ENCODE data around the gene APOL2. TPM values are rescaled to one million over a fixed set of nuclear protein-coding genes. Genes with fewer than 3 reads are reported as not detected.
"Not testable (repeated sequence)": the region's sequence is repeated elsewhere in the genome, so short reads cannot be mapped to it uniquely, and the experiment has no call there.

The APOL2 gene
- total RNA-seq, 4 donors from 2014 or later = 14.6 to 44.5 (median 23.5) TPM

DNA sequence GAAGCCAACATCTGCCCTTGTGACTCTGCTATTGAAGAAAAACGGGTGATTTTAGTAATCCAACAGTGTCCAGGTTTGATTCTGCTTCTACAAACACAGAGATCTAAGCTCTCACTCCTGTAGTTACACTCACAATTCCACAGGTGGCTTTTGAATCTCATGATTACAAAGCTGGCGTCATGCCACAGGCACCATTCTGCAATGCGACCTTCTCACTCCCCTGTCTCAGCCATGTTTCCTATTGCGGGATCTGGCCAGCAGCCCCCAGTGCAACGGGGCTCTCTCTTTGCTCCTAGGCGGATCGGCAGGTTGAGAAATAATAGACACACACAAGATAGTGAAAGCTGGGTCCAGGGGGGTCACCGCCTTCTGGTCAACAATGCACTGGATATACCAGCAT is 36.4 kb downstream of the APOL2 start:
- TF ChIP-seq, protein P1, sequence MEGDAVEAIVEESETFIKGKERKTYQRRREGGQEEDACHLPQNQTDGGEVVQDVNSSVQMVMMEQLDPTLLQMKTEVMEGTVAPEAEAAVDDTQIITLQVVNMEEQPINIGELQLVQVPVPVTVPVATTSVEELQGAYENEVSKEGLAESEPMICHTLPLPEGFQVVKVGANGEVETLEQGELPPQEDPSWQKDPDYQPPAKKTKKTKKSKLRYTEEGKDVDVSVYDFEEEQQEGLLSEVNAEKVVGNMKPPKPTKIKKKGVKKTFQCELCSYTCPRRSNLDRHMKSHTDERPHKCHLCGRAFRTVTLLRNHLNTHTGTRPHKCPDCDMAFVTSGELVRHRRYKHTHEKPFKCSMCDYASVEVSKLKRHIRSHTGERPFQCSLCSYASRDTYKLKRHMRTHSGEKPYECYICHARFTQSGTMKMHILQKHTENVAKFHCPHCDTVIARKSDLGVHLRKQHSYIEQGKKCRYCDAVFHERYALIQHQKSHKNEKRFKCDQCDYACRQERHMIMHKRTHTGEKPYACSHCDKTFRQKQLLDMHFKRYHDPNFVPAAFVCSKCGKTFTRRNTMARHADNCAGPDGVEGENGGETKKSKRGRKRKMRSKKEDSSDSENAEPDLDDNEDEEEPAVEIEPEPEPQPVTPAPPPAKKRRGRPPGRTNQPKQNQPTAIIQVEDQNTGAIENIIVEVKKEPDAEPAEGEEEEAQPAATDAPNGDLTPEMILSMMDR (IDR thresholded peaks at IDR 0.05) = peak in 2 of 6 experiments; percentile 16 to 31
- H3K4me3 ChIP-seq = peak overlapping the region in 2 of 4 donors; percentile 7 to 52
- intact Hi-C loops (cut with DNase I); H3K27me3 ChIP-seq; H3K9me3 ChIP-seq; H3K36me3 ChIP-seq; DNase-seq: not testable (repeated sequence)
- H3K27ac ChIP-seq = peak overlapping the region in 3 of 4 donors; percentile 63 to 78 (median 64)
- WGBS, 2 donors = 10 to 22% methylated on average over 5 to 7 of the region's 8 CpGs
- H3K4me1 ChIP-seq = peaks cover 8 to 63% (median 9%) of the 10 kb centered on the region in 3 donors

DNA sequence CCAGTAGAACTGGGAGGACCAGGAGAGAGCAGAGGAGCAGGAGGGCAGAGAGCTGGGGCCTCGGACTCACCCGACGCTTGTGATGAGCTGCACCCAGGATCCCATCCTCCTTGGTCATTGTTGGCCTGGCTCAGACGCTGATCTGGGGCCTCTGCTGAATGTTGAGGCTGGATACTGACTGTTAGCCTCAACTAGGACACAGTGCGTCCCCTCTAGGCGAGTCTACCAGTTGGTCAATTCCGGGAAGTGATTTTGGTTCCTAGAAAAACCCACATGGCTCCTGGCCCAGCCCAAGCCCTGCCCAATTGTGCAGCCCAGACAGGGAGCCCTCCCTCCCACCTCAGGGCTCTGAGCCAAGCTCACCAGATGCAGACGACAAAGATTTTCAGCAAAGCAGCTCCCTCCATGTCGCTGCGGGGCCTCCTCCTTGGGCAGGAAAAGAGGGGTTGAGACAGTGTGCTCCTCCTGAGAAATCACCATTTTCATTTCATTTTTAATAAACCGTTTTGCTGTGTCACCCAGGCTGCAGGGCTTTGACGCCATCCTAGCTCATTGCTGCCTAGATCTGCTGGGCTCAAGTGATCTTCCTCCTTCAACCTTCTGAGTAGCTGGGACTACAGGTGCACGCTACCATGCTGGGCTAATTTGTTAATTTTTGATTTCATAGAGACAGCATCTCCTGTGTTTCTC is 37.6 kb downstream of the APOL2 start, which contains the start of gene APOL4:
Gene APOL4 (minus strand): TSS at position 180 of the 690 bp plus-strand sequence. CDS start 75 bp downstream, at position 105.
- 28 to 32% methylated on average over 3 to 6 of the region's 13 CpGs for WGBS, 2 donors
- intact Hi-C loops (cut with DNase I) = no loop called here
- peak within 1 kb of the TSS; percentile 52 to 78 (median 64) for H3K27ac ChIP-seq

DNA sequence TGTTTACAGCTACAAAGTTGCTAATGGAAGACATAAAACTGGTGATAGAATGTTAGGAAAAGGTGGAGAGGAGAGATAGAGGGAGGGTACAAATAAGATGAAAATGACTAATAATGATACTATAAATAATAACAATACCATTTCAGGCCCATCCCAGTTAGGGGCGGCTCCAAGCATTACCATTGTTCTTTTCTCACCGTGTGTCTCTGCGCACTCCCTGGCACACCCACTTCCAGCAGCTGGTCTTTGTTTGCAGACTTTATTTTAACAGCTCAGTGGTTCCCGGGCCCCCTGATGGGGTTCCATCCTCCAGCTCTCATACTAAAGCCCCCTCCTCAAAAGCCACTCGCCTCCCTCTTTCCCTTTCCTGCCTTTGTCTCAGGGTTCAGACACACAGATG is 38.3 kb downstream of the APOL2 start:
- WGBS, 2 donors = no CpG with 5 or more reads among the region's 5 CpGs

More for the DNA sequence above, 37.6 kb downstream of the APOL2 start, which contains the start of gene APOL4:
- H3K36me3 ChIP-seq = no peaks in the 10 kb centered on the region
- no peaks in the 10 kb centered on the region for H3K27me3 ChIP-seq
- no peaks in the 10 kb centered on the region for H3K9me3 ChIP-seq
- no peak for DNase-seq
- no peak within 1 kb of the TSS for H3K4me3 ChIP-seq
- H3K4me1 ChIP-seq = peaks cover 9 to 71% (median 18%) of the 10 kb centered on the region in 3 donors
- no peak for TF ChIP-seq POLR2A (IDR thresholded peaks at IDR 0.05)
- TF ChIP-seq, protein P1 (IDR thresholded peaks at IDR 0.05) = no peak

DNA sequence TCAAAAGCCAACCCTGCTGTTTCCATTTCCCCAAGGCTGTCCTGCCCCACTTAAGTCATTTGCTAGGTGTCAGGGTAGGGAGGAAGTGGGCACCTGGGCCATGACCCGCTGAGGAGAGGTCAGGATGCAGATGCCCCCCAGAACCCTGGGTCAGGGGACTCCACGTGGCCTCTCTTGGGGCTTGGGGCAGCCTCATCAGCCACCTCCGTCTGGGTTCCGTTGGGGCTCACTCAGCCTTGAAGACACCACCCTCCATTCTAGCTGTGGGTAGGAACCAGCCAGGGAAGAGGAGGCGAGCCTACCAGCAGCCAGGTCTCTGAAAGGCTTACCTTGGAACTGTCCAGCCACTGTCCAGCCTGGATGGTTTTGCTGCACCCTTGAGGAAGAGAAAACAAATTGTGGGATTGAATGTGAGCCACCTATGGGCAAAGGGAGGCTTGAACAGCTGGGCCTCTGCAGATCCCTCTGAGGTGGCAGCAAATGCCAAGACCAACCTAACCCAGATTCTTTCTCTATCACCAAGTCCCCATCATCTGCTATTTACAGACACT is 40.3 kb downstream of the APOL2 start:
- H3K27me3 ChIP-seq = no peaks in the 10 kb centered on the region
- no peak overlapping the region for H3K27ac ChIP-seq
- TF ChIP-seq, protein P1 (IDR thresholded peaks at IDR 0.05) = no peak
- no peak for TF ChIP-seq POLR2A (IDR thresholded peaks at IDR 0.05)
- H3K36me3 ChIP-seq = no peaks in the 10 kb centered on the region
- 50 to 77% methylated on average over 2 to 4 of the region's 5 CpGs for WGBS, 2 donors
- H3K4me3 ChIP-seq = no peak overlapping the region
- no peaks in the 10 kb centered on the region for H3K9me3 ChIP-seq
- intact Hi-C loops (cut with DNase I) = loop anchor here (10.0 kb wide), 1 partner anchor 76 kb away; no protein-coding TSS in a partner anchor
- H3K4me1 ChIP-seq = peaks cover 9 to 71% (median 18%) of the 10 kb centered on the region in 3 donors
- no peak for DNase-seq

More for the DNA sequence above, 38.3 kb downstream of the APOL2 start:
- Histone ChIP-seq H3K27ac (peak overlapping the region in 1 of 4 donors; percentile 51), H3K4me1 (peaks cover 9 to 73% (median 18%) of the 10 kb centered on the region in 3 donors)
- H3K27me3 ChIP-seq; H3K4me3 ChIP-seq; DNase-seq; H3K9me3 ChIP-seq; H3K36me3 ChIP-seq; intact Hi-C loops (cut with DNase I): not testable (repeated sequence)

DNA sequence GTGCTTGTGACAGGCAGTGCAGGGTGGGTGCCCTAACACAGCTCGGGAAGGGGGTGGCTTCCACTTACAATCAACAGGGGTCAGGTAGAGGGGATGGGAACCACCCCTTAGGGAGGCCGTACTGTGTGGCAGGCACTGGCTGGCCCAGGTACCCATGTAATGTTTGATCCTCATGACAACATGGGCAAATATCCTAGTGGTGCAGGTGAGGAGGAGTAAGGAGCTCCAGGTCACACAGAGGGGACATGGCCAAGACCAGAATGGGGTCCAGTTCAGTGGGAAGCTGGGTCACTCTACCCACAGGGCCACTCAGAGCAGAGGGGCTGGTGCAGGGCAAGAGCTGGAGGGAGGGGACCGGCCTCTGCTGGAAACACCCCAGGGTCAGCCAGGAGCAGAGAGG is 40.8 kb downstream of the APOL2 start:
- intact Hi-C loops (cut with DNase I) = loop anchor here (10.0 kb wide), 1 partner anchor 76 kb away; no protein-coding TSS in a partner anchor
- Histone ChIP-seq H3K27ac (peak overlapping the region in 1 of 4 donors; percentile 64), H3K36me3 (no peaks in the 10 kb centered on the region), H3K9me3 (no peaks in the 10 kb centered on the region), H3K27me3 (no peaks in the 10 kb centered on the region), H3K4me3 (no peak overlapping the region), H3K4me1 (peaks cover 9 to 66% (median 18%) of the 10 kb centered on the region in 3 donors)
- no peak for DNase-seq
- TF ChIP-seq POLR2A (IDR thresholded peaks at IDR 0.05) = no peak
- TF ChIP-seq, protein P1 (IDR thresholded peaks at IDR 0.05) = no peak
- 77 to 100% methylated on average over 1 to 3 of the region's 3 CpGs for WGBS, 2 donors

All from esophagus squamous epithelium (tissue), 5 donors.